Stomach smooth muscle (tissue), 2 donors: ENCODE data around the gene PGM2.

ENCODE experiments used
- H3K27ac ChIP-seq: one replicate; pipeline ENCODE4 v1.7.0; 2013; ENCODE audit warnings: mild to moderate bottlenecking, low read length, inconsistent platforms
- H3K27me3 ChIP-seq, 2 donors: one replicate each; pipeline ENCODE4 v1.7.0; 2013; ENCODE audit warnings: low read length in 2 of 2; ENCODE audit not compliant: insufficient read depth in 2 of 2, control insufficient read depth in 1 of 2
- H3K36me3 ChIP-seq, 2 donors: one replicate each; pipeline ENCODE4 v1.7.0; 2013; ENCODE audit warnings: low read length in 2 of 2; ENCODE audit not compliant: control insufficient read depth in 2 of 2, insufficient read depth in 2 of 2
- H3K4me1 ChIP-seq: one replicate; pipeline ENCODE4 v1.7.0; 2013; ENCODE audit warnings: low read length; ENCODE audit not compliant: control insufficient read depth, insufficient read depth
- H3K4me3 ChIP-seq, 2 donors: one replicate each; pipeline ENCODE4 v1.7.0; 2013; ENCODE audit warnings: low read length in 2 of 2
- H3K9ac ChIP-seq, 2 donors: one replicate each; pipeline ENCODE4 v1.7.0; 2013; ENCODE audit warnings: low read length in 2 of 2, mild to moderate bottlenecking in 1 of 2
- H3K9me3 ChIP-seq, 2 donors: one replicate each; pipeline ENCODE4 v1.7.0; 2013; ENCODE audit warnings: low read length in 2 of 2; ENCODE audit not compliant: control insufficient read depth in 2 of 2
- donor health status: healthy.
- donor health status: Pancreatic carcinoma.

The PGM2 gene

DNA sequence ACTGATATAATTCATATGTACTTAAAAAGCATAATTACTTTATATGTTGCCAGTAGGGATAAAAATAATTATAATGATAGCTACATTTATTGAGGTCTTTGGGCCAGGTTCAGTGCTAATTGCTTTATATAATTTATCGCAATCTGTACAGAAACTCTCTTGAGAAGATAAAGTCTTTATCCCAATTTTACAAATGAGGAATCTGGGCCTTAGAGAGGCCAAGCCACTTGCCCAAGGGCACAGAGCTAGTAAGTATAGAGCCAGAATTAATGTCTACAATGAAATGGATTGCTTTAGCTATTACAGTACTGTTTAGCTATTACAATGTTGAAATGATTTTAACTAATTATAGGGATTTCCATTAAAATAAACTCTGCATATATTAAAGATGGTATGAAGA, 33.8 kb downstream of the PGM2 start:
- H3K36me3 ChIP-seq = peaks cover 10 to 22% of the 10 kb centered on the region in 2 donors
- no peaks in the 10 kb centered on the region for H3K9me3 ChIP-seq
- no peaks in the 10 kb centered on the region for H3K27me3 ChIP-seq
- no peak overlapping the region for H3K4me3 ChIP-seq
- H3K27ac ChIP-seq = no peak overlapping the region
- peaks cover 8% of the 10 kb centered on the region for H3K4me1 ChIP-seq
- H3K9ac ChIP-seq = no peak overlapping the region

GRCh38 chr4:37862961-37863360, 36.5 kb downstream of the PGM2 start:
- no peak overlapping the region for H3K27ac ChIP-seq
- H3K4me3 ChIP-seq = no peak overlapping the region
- no peak overlapping the region for H3K9ac ChIP-seq
- H3K36me3 ChIP-seq = peaks cover 7 to 10% of the 10 kb centered on the region in 2 donors
- no peaks in the 10 kb centered on the region for H3K9me3 ChIP-seq
- no peaks in the 10 kb centered on the region for H3K27me3 ChIP-seq
- H3K4me1 ChIP-seq = peaks cover 16% of the 10 kb centered on the region

- Histone ChIP-seq H3K27me3 (no peaks in the 10 kb centered on the region), H3K36me3 (peaks cover 10% of the 10 kb centered on the region in 2 donors), H3K9me3 (no peaks in the 10 kb centered on the region), H3K4me3 (no peak overlapping the region), H3K4me1 (peaks cover 16% of the 10 kb centered on the region), H3K9ac (no peak overlapping the region), H3K27ac (peak overlapping the region; percentile 47)
These were observed 38.3 kb downstream of the PGM2 start for GRCh38 chr4:37864786-37865185.

- H3K36me3 ChIP-seq = peaks cover 10% of the 10 kb centered on the region in 2 donors
- no peak overlapping the region for H3K9ac ChIP-seq
- no peaks in the 10 kb centered on the region for H3K27me3 ChIP-seq
- H3K4me3 ChIP-seq = no peak overlapping the region
- no peaks in the 10 kb centered on the region for H3K9me3 ChIP-seq
- H3K4me1 ChIP-seq = peaks cover 16% of the 10 kb centered on the region
- H3K27ac ChIP-seq = peak overlapping the region; percentile 64
These were observed 39.0 kb downstream of the PGM2 start for GRCh38 chr4:37865450-37865849.

DNA sequence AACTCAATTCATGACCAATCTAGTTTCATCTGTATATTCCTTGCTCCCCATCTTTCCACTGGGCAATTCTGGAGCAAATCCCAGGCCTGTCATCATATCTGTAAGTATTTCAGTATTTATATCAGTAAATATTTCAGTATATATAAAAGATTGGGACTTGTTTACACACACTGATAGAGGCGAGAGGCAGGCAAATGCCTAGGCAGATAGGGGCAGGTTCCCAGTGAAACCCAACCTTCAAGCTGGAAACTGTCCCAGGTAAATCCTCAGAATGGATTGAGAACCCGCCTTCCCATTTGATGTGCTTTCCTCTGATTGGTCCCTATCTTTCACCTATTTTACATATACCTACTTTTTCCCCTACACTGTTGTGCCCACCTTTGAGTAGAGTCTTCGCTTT, 40.6 kb downstream of the PGM2 start:
- Histone ChIP-seq H3K27me3 (no peaks in the 10 kb centered on the region), H3K4me1 (peaks cover 16% of the 10 kb centered on the region), H3K9ac (no peak overlapping the region), H3K36me3 (peaks cover 10% of the 10 kb centered on the region in 2 donors), H3K4me3 (no peak overlapping the region), H3K27ac (peak overlapping the region; percentile 31), H3K9me3 (no peaks in the 10 kb centered on the region)

DNA sequence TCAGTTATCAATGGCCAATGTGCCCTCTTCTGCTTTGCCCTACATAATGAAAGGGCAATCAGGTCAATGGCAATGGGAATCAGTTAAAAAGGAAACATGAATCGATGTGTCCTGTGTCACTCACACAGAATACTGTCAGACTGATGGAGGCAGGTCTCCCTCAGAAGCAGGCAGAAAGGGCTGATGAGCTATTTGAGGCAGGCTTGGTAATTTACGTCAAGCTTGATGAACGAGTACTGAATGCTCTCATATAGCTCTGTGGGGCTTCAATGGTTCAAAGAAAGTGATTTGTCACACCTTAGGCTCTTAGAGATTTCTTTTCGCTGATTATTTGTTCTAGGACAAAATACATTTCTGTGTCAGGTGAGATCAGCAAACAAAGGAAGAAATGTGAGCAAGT, 41.8 kb downstream of the PGM2 start:
- Histone ChIP-seq H3K9ac (no peak overlapping the region), H3K27me3 (no peaks in the 10 kb centered on the region), H3K36me3 (peaks cover 5% of the 10 kb centered on the region in 2 donors), H3K4me1 (peaks cover 16% of the 10 kb centered on the region), H3K4me3 (no peak overlapping the region), H3K9me3 (no peaks in the 10 kb centered on the region), H3K27ac (no peak overlapping the region)

DNA sequence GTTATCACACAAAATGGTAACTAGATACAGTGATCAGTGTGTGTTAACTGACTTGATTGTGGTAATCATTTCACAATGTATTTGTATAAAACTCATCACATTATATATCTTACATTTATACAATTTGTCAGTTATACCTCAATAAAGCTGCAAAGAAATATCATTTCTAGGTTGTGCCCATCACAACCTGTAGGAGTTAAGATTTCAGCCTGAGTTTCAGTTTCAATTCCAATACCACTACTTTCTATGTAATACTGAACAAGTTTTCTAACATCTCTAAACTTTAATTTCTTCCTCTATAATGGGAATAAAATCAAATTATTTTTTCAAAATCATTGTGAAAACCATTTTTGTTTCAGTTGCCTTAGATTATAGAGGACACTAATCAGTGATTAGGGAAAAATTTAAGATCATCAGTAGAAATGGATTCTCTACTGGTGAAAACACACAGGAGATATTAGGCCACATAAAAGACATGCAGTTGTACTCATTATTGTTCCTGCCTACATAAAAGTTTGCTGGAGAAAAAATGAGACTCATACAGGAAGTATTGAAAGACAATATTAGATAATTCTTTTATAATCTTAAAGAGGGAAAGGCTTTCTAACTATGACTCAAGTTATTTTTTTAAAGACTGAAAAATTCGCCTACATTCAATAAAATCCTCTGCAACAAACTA, 46.0 kb downstream of the PGM2 start:
- H3K27me3 ChIP-seq = no peaks in the 10 kb centered on the region
- peaks cover 9% of the 10 kb centered on the region for H3K4me1 ChIP-seq
- H3K4me3 ChIP-seq = no peak overlapping the region
- H3K9ac ChIP-seq = no peak overlapping the region
- H3K9me3 ChIP-seq = no peaks in the 10 kb centered on the region
- peak overlapping the region; percentile 4 for H3K27ac ChIP-seq
- H3K36me3 ChIP-seq = peaks cover 0 to 3% of the 10 kb centered on the region in 2 donors

DNA sequence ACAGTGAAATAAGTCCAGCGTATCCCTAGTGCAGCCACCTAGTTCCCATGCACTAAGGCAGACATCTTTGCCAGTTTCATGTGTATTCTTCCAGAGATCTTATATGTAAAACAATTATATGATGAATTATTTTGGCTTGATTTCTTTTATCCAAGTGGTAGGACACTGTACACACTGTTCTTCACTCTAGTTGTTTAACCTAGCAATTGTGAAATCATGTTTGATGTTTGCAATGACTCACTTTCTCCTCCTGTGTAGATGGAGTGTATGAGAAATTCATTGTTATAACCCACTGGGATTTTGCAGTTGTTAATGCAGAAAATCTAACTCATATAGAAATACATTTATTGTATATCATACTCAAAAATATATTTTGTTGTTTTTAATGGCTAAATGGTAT, 46.9 kb downstream of the PGM2 start:
- H3K36me3 ChIP-seq = peaks cover 0 to 3% of the 10 kb centered on the region in 2 donors
- no peaks in the 10 kb centered on the region for H3K27me3 ChIP-seq
- H3K9ac ChIP-seq = no peak overlapping the region
- peak overlapping the region; percentile 80 for H3K27ac ChIP-seq
- peaks cover 12% of the 10 kb centered on the region for H3K4me1 ChIP-seq
- H3K4me3 ChIP-seq = no peak overlapping the region
- H3K9me3 ChIP-seq = no peaks in the 10 kb centered on the region

DNA sequence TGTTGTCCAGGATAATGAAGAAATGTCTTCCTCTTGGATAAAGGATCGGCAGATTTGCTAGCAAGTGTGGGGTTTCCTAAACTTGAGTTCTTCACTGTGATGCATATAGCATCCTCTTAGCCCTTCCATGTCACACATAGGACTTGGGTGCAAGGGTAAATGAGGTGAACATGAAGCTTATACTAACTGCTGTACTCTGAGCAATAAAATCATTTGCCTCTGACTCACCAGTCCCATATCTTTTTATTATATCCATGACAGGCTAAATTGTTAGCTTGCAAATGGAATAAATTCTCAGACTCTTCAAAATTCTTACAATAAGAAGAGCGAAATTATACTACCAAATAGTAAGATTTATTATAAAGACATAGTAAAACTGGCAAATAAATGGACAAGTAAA, 49.7 kb downstream of the PGM2 start:
- Histone ChIP-seq H3K9ac (no peak overlapping the region), H3K4me3 (no peak overlapping the region), H3K27ac (peak overlapping the region; percentile 77), H3K9me3 (no peaks in the 10 kb centered on the region), H3K4me1 (peaks cover 12% of the 10 kb centered on the region), H3K36me3 (no peaks in the 10 kb centered on the region), H3K27me3 (no peaks in the 10 kb centered on the region)

GRCh38 chr4:37879365-37879764, 52.9 kb downstream of the PGM2 start:
- H3K27ac ChIP-seq = peak overlapping the region; percentile 77
- peaks cover 3% of the 10 kb centered on the region for H3K4me1 ChIP-seq
- no peaks in the 10 kb centered on the region for H3K36me3 ChIP-seq

DNA sequence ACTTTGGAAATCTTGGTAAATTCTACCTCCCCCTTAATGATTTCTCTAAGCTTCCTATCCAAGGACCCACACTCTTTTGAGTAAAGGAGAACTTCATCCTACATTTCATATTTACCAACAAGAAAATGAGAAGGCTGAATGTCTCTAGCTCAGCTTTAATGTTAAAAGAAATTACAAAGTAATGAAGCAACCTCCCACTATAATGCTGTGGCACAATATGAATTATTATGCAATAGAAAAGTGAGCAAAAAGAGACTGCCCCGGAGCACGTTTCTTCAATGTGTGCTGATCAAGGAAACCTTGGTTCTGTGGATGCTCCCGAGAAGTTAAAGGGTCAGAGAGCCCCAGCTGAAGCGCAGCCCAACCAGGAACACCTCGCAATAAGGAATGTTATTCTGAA, 55.3 kb downstream of the PGM2 start:
- H3K27me3 ChIP-seq = no peaks in the 10 kb centered on the region
- H3K9ac ChIP-seq = no peak overlapping the region
- peaks cover 22% of the 10 kb centered on the region for H3K4me1 ChIP-seq
- H3K4me3 ChIP-seq = no peak overlapping the region
- no peaks in the 10 kb centered on the region for H3K36me3 ChIP-seq
- H3K9me3 ChIP-seq = no peaks in the 10 kb centered on the region
- H3K27ac ChIP-seq = no peak overlapping the region

More at GRCh38 chr4:37879365-37879764, 52.9 kb downstream of the PGM2 start:
- Histone ChIP-seq H3K9me3 (no peaks in the 10 kb centered on the region), H3K9ac (no peak overlapping the region), H3K4me3 (no peak overlapping the region), H3K27me3 (no peaks in the 10 kb centered on the region)
